ENCODE results near the gene AMT. TPM values are rescaled to one million over a fixed set of nuclear protein-coding genes. Genes with fewer than 3 reads are reported as not detected.

Gene AMT
- total and polyA plus RNA-seq, 4 experiments from 2014 or later, result 0.15 to 7.6 (median 3.6) TPM

GRCh38 chr3:49413338-49413734 is 8.9 kb downstream of the AMT start:
- H3K27ac ChIP-seq (ENCODE audit: low read depth, low read length), result peak overlapping the region; percentile 93
- no peak for DNase-seq
- H3K4me1 Mint-ChIP-seq, result peaks cover 49 to 80% (median 65%) of the 10 kb centered on the region in 4 donors
- peaks cover 0 to 2% (median 0%) of the 10 kb centered on the region in 8 donors for H3K9me3 Mint-ChIP-seq
- no peaks in the 10 kb centered on the region for H3K27me3 ChIP-seq (ENCODE audit: insufficient read depth, low read length)
- CTCF ChIA-PET (ENCODE audit: partially characterized antibody), result interaction anchor here (0.9 to 3.0 kb wide), 3 partner anchors 36 to 80 kb away, joined by 3 to 20 read pairs (median 4); partner anchors contain the start of gene USP4
- H3K4me1 ChIP-seq (ENCODE audit: insufficient read depth, low read length), result peaks cover 80% of the 10 kb centered on the region
- peak overlapping the region; percentile 65 to 95 (median 90) for H3K4me3 Mint-ChIP-seq
- H3K36me3 Mint-ChIP-seq, result peaks cover 0 to 23% of the 10 kb centered on the region in 2 donors
- H3K36me3 ChIP-seq (ENCODE audit: insufficient read depth, low read length), result no peaks in the 10 kb centered on the region
- peak overlapping the region; percentile 78 to 89 for H3K4me3 ChIP-seq (ENCODE audit: low read length in 2 of 2)
- peak overlapping the region; percentile 77 to 97 (median 95) for H3K27ac Mint-ChIP-seq
- H3K9me3 ChIP-seq (ENCODE audit: control insufficient read depth in 1 of 2, low read length in 2 of 2), result no peaks in the 10 kb centered on the region
- intact Hi-C loops (cut with micrococcal nuclease), result loop anchor here (2.0 to 10.0 kb wide), 4 partner anchors 261 to 726 kb away; partner anchors contain the start of genes APEH, NCKIPSD and QRICH1
- POLR2A ChIA-PET (ENCODE audit: partially characterized antibody), result interaction anchor here (1.0 to 7.6 kb wide), 9 partner anchors 8 to 320 kb away, joined by 3 to 179 read pairs (median 15); partner anchors contain the start of genes AMT, NICN1, QRICH1 and USP4
- H3K27me3 Mint-ChIP-seq, result no peaks in the 10 kb centered on the region

GRCh38 chr3:49412632-49413337 is 9.5 kb downstream of the AMT start:
- H3K4me3 Mint-ChIP-seq, result peak overlapping the region; percentile 85 to 95 (median 91)
- no peaks in the 10 kb centered on the region for H3K9me3 ChIP-seq (ENCODE audit: control insufficient read depth in 1 of 2, low read length in 2 of 2)
- CTCF ChIA-PET (ENCODE audit: partially characterized antibody), result interaction anchor here (0.9 to 3.0 kb wide), 3 partner anchors 36 to 80 kb away, joined by 3 to 20 read pairs (median 4); partner anchors contain the start of gene USP4
- POLR2A ChIA-PET (ENCODE audit: partially characterized antibody), result interaction anchor here (0.7 to 7.6 kb wide), 20 partner anchors 8 to 825 kb away, joined by 3 to 179 read pairs (median 6); partner anchors contain the start of genes AMT, DAG1, GPX1 and NDUFAF3
- peak overlapping the region; percentile 95 to 99 (median 97) for H3K27ac Mint-ChIP-seq
- peak overlapping the region; percentile 78 to 89 for H3K4me3 ChIP-seq (ENCODE audit: low read length in 2 of 2)
- intact Hi-C loops (cut with micrococcal nuclease), result loop anchor here (1.0 to 10.0 kb wide), 8 partner anchors 17 to 725 kb away; partner anchors contain the start of genes APEH, DAG1, GPX1 and NCKIPSD
- no peak for DNase-seq
- H3K36me3 Mint-ChIP-seq, result peaks cover 0 to 22% of the 10 kb centered on the region in 2 donors
- H3K27me3 ChIP-seq (ENCODE audit: insufficient read depth, low read length), result no peaks in the 10 kb centered on the region
- H3K36me3 ChIP-seq (ENCODE audit: insufficient read depth, low read length), result no peaks in the 10 kb centered on the region
- H3K27me3 Mint-ChIP-seq, result no peaks in the 10 kb centered on the region
- peaks cover 50 to 82% (median 64%) of the 10 kb centered on the region in 4 donors for H3K4me1 Mint-ChIP-seq
- peaks cover 81% of the 10 kb centered on the region for H3K4me1 ChIP-seq (ENCODE audit: insufficient read depth, low read length)
- H3K27ac ChIP-seq (ENCODE audit: low read depth, low read length), result peak overlapping the region; percentile 93
- peaks cover 0 to 2% (median 0%) of the 10 kb centered on the region in 8 donors for H3K9me3 Mint-ChIP-seq

GRCh38 chr3:49411968-49412631 is 10.2 kb downstream of the AMT start, which contains the start of the genes RHOA and TCTA:
Gene RHOA, minus strand, starts transcription at chr3:49411976. Its CDS starts 36,387 bp downstream, at chr3:49375589.
Gene TCTA, plus strand, starts transcription at chr3:49412423. Its CDS starts 4 bp downstream, at chr3:49412427.
- Mint-ChIP-seq H3K36me3 (peaks cover 0 to 22% of the 10 kb centered on the region in 2 donors), H3K9me3 (peaks cover 0 to 2% (median 0%) of the 10 kb centered on the region in 8 donors), H3K4me1 (peaks cover 51 to 82% (median 63%) of the 10 kb centered on the region in 4 donors), H3K27me3 (no peaks in the 10 kb centered on the region), H3K4me3 (peak within 1 kb of the TSS; percentile 91 to 98 (median 94)), H3K27ac (peak within 1 kb of the TSS; percentile 95 to 99 (median 97))
- H3K9me3 ChIP-seq (ENCODE audit: control insufficient read depth in 1 of 2, low read length in 2 of 2), result no peaks in the 10 kb centered on the region
- intact Hi-C loops (cut with micrococcal nuclease), result loop anchor here (1.0 to 10.0 kb wide), 8 partner anchors 17 to 725 kb away; partner anchors contain the start of genes APEH, DAG1, GPX1 and NCKIPSD
- H3K27me3 ChIP-seq (ENCODE audit: insufficient read depth, low read length), result no peaks in the 10 kb centered on the region
- no peaks in the 10 kb centered on the region for H3K36me3 ChIP-seq (ENCODE audit: insufficient read depth, low read length)
- peak within 1 kb of the TSS; percentile 93 for H3K27ac ChIP-seq (ENCODE audit: low read depth, low read length)
- H3K4me3 ChIP-seq (ENCODE audit: low read length in 2 of 2), result peak within 1 kb of the TSS; percentile 78 to 89
- ChIA-PET CTCF (ENCODE audit: partially characterized antibody) (interaction anchor here (0.8 to 3.0 kb wide), 3 partner anchors 37 to 79 kb away, joined by 3 to 20 read pairs (median 3); partner anchors contain the start of gene USP4), POLR2A (ENCODE audit: partially characterized antibody) (interaction anchor here (0.6 to 7.6 kb wide), 27 partner anchors 9 to 826 kb away, joined by 3 to 179 read pairs (median 4); partner anchors contain the start of genes AMT, DAG1, GPX1 and NDUFAF3)
- H3K4me1 ChIP-seq (ENCODE audit: insufficient read depth, low read length), result peaks cover 81% of the 10 kb centered on the region
- peak; percentile 97 to 100 (median 100) for DNase-seq

GRCh38 chr3:49411535-49411967 is 10.7 kb downstream of the AMT start:
- H3K27ac ChIP-seq (ENCODE audit: low read depth, low read length), result peak overlapping the region; percentile 93
- intact Hi-C loops (cut with micrococcal nuclease), result loop anchor here (5.0 to 10.0 kb wide), 3 partner anchors 263 to 724 kb away; partner anchors contain the start of genes APEH and NCKIPSD
- Mint-ChIP-seq H3K27ac (peak overlapping the region in 6 of 7 donors; percentile 92 to 97 (median 94)), H3K4me1 (peaks cover 50 to 82% (median 63%) of the 10 kb centered on the region in 4 donors), H3K27me3 (no peaks in the 10 kb centered on the region), H3K4me3 (peak overlapping the region; percentile 91 to 98 (median 94)), H3K9me3 (peaks cover 0 to 2% (median 0%) of the 10 kb centered on the region in 8 donors), H3K36me3 (peaks cover 0 to 21% of the 10 kb centered on the region in 2 donors)
- peaks cover 81% of the 10 kb centered on the region for H3K4me1 ChIP-seq (ENCODE audit: insufficient read depth, low read length)
- H3K27me3 ChIP-seq (ENCODE audit: insufficient read depth, low read length), result no peaks in the 10 kb centered on the region
- CTCF ChIA-PET (ENCODE audit: partially characterized antibody), result interaction anchor here (0.8 to 3.0 kb wide), 2 partner anchors 38 to 71 kb away, joined by 3 to 20 read pairs; partner anchors contain the start of gene USP4
- H3K9me3 ChIP-seq (ENCODE audit: control insufficient read depth in 1 of 2, low read length in 2 of 2), result no peaks in the 10 kb centered on the region
- no peaks in the 10 kb centered on the region for H3K36me3 ChIP-seq (ENCODE audit: insufficient read depth, low read length)
- peak overlapping the region; percentile 45 to 69 for H3K4me3 ChIP-seq (ENCODE audit: low read length in 2 of 2)
- DNase-seq, result peak in 1 of 5 donors; percentile 67
- POLR2A ChIA-PET (ENCODE audit: partially characterized antibody), result interaction anchor here (0.7 to 7.6 kb wide), 21 partner anchors 9 to 826 kb away, joined by 3 to 179 read pairs (median 6); partner anchors contain the start of genes AMT, DAG1, GPX1 and NDUFAF3

- peaks cover 0 to 19% of the 10 kb centered on the region in 2 donors for H3K36me3 Mint-ChIP-seq
- ChIA-PET CTCF (ENCODE audit: partially characterized antibody) (interaction anchor here (3.0 kb wide), 1 partner anchor 71 kb away, joined by 20 read pairs; the partner anchor contains the start of gene USP4), POLR2A (ENCODE audit: partially characterized antibody) (interaction anchor here (0.7 to 7.6 kb wide), 13 partner anchors 8 to 404 kb away, joined by 3 to 179 read pairs (median 15); partner anchors contain the start of genes AMT, DAG1, GPX1 and NICN1)
- peaks cover 48 to 82% (median 62%) of the 10 kb centered on the region in 4 donors for H3K4me1 Mint-ChIP-seq
- peak overlapping the region; percentile 91 to 98 (median 94) for H3K4me3 Mint-ChIP-seq
- H3K36me3 ChIP-seq (ENCODE audit: insufficient read depth, low read length), result no peaks in the 10 kb centered on the region
- H3K27ac Mint-ChIP-seq, result peak overlapping the region; percentile 92 to 96 (median 94)
- no peaks in the 10 kb centered on the region for H3K27me3 ChIP-seq (ENCODE audit: insufficient read depth, low read length)
- DNase-seq, result peak in 1 of 5 donors; percentile 13
- no peaks in the 10 kb centered on the region for H3K9me3 ChIP-seq (ENCODE audit: control insufficient read depth in 1 of 2, low read length in 2 of 2)
- H3K27me3 Mint-ChIP-seq, result no peaks in the 10 kb centered on the region
- peak overlapping the region; percentile 45 to 69 for H3K4me3 ChIP-seq (ENCODE audit: low read length in 2 of 2)
- peak overlapping the region; percentile 93 for H3K27ac ChIP-seq (ENCODE audit: low read depth, low read length)
- intact Hi-C loops (cut with micrococcal nuclease), result loop anchor here (5.0 to 10.0 kb wide), 3 partner anchors 264 to 724 kb away; partner anchors contain the start of genes APEH and NCKIPSD
- H3K9me3 Mint-ChIP-seq, result peaks cover 0 to 2% (median 0%) of the 10 kb centered on the region in 8 donors
- peaks cover 81% of the 10 kb centered on the region for H3K4me1 ChIP-seq (ENCODE audit: insufficient read depth, low read length)
These were observed 11.3 kb downstream of the AMT start for GRCh38 chr3:49410846-49411534.

Measured in CD4-positive, alpha-beta memory T cell (primary cell).